ENCODE measurements around the gene GGN.
"Not testable (repeated sequence)": the region's sequence is repeated elsewhere in the genome, so short reads cannot be mapped to it uniquely, and the experiment has no call there.

Gene GGN

GRCh38 chr19:38387550-38388348 lies at the start of gene GGN:
Gene GGN, minus strand, starts transcription at chr19:38388034. Its CDS starts 773 bp downstream, at chr19:38387261.
- DNase-seq = peak; percentile 21

GRCh38 chr19:38437295-38437694 lies 49.5 kb upstream of the GGN start:
- no peak for DNase-seq

- DNase-seq = no peak
Observed at GRCh38 chr19:38434549-38435051, 46.8 kb upstream of the GGN start.

GRCh38 chr19:38433268-38433733 lies 45.5 kb upstream of the GGN start, which contains the start of gene RYR1:
Gene RYR1, plus strand, starts transcription at chr19:38433691. Its CDS starts 139 bp downstream, at chr19:38433830.
- no peak for DNase-seq

GRCh38 chr19:38430931-38431330 lies 43.1 kb upstream of the GGN start:
- DNase-seq = no peak

GRCh38 chr19:38429811-38430156 lies 42.0 kb upstream of the GGN start:
- DNase-seq = no peak

GRCh38 chr19:38429055-38429810 lies 41.4 kb upstream of the GGN start:
- no peak for DNase-seq

GRCh38 chr19:38427035-38427677 lies 39.3 kb upstream of the GGN start:
- DNase-seq = not testable (repeated sequence)

- DNase-seq = peak; percentile 62
Observed at GRCh38 chr19:38425810-38426466, 38.1 kb upstream of the GGN start, which contains the start of gene RASGRP4. Gene RASGRP4, minus strand, starts transcription at chr19:38426219. Its CDS starts 128 bp downstream, at chr19:38426091.

GRCh38 chr19:38425222-38425809 lies 37.5 kb upstream of the GGN start:
- DNase-seq = no peak

GRCh38 chr19:38424272-38424671 lies 36.4 kb upstream of the GGN start:
- no peak for DNase-seq

- DNase-seq = no peak
Observed at GRCh38 chr19:38422438-38422837, 34.6 kb upstream of the GGN start.

GRCh38 chr19:38421856-38422255 lies 34.0 kb upstream of the GGN start:
- DNase-seq = no peak

GRCh38 chr19:38420935-38421334 lies 33.1 kb upstream of the GGN start:
- DNase-seq = no peak

- DNase-seq = no peak
Observed at GRCh38 chr19:38417544-38418506, 30.0 kb upstream of the GGN start.

- DNase-seq = no peak
Observed at GRCh38 chr19:38417146-38417543, 29.3 kb upstream of the GGN start.

- DNase-seq = no peak
Observed at GRCh38 chr19:38413416-38413815, 25.6 kb upstream of the GGN start.

GRCh38 chr19:38412961-38413360 lies 25.1 kb upstream of the GGN start:
- no peak for DNase-seq

GRCh38 chr19:38412491-38412890 lies 24.7 kb upstream of the GGN start:
- DNase-seq = no peak

GRCh38 chr19:38411898-38412297 lies 24.1 kb upstream of the GGN start:
- DNase-seq = not testable (repeated sequence)

Measured in KG1 (cell line).